ENCODE measurements around the gene R3HDM1.
"Not testable (repeated sequence)": the region's sequence is repeated elsewhere in the genome, so short reads cannot be mapped to it uniquely, and the experiment has no call there.

The R3HDM1 gene

GRCh38 chr2:135641156-135642068, 110.1 kb downstream of the R3HDM1 start:
- no peak for DNase-seq (ENCODE audit: low read depth)

GRCh38 chr2:135647836-135648579, 116.7 kb downstream of the R3HDM1 start:
- DNase-seq (ENCODE audit: low read depth): peak; percentile 34

GRCh38 chr2:135650721-135651120, 119.4 kb downstream of the R3HDM1 start:
- DNase-seq (ENCODE audit: low read depth): no peak

DNA sequence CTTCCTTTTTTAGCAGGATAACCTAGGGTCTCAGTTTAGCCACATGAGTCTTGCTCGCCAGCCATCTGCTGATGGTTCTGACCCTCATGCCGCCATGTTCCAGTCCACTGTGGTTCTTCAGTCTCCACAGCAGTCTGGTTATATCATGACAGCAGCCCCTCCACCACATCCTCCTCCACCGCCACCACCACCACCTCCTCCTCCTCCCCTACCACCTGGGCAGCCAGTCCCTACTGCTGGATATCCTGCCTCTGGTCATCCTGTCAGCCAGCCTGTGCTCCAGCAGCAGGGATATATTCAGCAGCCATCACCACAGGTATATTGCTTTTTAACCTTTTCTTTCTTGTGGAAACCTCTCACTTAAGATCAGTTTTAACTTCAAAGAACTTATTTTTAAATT, 120.4 kb downstream of the R3HDM1 start:
- DNase-seq (ENCODE audit: low read depth): no peak

DNA sequence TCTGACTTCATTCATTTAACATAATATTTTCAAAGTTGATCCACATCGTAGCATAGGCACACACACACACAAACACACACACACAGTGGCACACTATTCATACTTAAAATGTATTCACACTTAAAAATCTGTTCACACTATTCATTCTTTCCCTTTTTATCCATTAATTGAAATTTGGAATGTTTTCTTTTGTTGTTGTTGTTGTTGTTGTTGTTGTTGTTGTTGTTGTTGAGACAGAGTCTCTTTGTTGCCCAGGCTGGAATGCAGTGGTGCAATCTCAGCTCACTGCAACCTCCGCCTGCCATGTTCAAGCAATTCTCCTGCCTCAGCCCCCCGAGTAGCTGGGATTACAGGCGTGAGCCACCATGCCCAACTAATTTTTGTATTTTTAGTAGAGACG, 123.0 kb downstream of the R3HDM1 start:
- DNase-seq (ENCODE audit: low read depth): not testable (repeated sequence)

- DNase-seq (ENCODE audit: low read depth): no peak
Measured at GRCh38 chr2:135657806-135658582, 126.7 kb downstream of the R3HDM1 start.

GRCh38 chr2:135662088-135662487, 130.8 kb downstream of the R3HDM1 start:
- DNase-seq (ENCODE audit: low read depth): peak; percentile 88

- DNase-seq (ENCODE audit: low read depth): peak; percentile 24
Measured at GRCh38 chr2:135663148-135663700, 131.9 kb downstream of the R3HDM1 start.

DNA sequence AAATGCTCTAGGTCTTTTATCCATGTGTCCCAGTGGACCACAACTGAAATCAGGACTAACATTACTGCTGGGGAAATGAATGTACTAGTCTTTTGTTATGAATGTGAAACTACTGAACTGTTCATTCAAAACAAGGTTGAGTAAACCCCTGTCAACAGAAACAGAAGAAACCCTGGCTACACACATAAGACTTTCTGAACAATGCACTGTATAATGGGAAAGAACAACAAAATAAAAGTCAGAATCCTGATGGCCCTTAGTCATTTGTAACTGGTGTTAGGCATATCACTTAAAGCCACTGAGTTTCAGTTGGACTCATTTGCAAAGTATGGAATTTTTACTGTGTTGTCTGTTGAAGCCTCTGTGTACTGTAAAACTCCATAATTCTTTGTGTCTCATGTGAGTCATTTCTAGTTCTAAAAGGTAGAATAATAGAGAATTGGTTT, 133.4 kb downstream of the R3HDM1 start:
- DNase-seq (ENCODE audit: low read depth): peak; percentile 48

DNA sequence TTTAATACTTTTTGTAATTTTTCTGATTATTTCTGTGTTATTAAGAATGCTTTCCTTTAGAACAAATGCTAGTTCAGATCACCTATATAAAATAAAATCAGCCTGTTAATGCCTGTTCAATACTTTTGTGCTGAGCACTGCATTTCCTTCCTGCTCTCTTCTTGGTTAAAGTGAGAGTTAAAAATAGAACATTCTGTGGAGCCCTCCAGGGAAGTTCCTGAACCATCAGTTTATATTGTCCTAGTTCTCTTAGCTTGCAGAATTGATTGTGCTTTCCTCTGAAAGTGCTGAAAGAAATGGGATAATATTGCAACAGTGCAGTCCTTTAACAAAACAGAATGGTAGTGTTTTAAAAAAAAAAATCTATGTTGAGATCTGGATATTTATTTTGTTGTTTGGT, 135.8 kb downstream of the R3HDM1 start:
- peak; percentile 28 for DNase-seq (ENCODE audit: low read depth)

DNA sequence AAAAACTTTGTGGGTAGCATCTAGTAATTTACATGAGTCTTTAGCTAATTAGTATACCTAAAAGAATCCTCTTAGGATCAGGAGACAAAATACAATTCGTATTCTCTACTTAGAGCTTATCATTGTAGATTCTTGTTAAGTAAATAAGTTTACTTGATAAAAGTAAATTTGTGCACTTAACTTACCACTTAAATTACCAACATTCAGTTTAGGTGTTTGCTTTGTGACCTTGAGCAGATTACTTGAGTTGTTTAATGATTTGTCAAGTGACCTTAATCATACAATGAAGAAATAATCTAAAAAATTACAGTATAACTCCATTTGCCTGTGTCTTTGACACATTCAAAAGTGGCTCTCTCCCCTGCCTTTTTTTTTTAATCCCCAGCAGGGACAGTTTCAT, 143.2 kb downstream of the R3HDM1 start:
- no peak for DNase-seq (ENCODE audit: low read depth)

DNA sequence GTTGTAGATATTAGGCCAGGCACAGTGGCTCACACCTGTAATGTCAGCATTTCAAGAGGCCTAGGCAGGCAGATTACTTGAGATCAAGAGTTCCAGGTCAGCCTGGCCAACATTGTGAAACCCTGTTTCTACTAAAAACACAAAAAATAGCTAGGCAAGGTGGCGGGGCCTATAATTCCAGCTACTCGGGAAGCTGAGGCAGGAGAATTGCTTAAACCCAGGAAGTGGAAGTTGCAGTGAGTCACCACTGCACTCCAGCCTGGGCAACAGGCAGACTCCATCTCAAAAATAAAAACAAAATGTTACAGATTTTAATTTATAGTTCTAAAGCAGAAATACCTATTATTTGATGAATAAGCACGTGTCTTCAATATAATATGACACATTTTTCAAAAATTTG, 144.7 kb downstream of the R3HDM1 start:
- DNase-seq (ENCODE audit: low read depth): peak; percentile 65

DNA sequence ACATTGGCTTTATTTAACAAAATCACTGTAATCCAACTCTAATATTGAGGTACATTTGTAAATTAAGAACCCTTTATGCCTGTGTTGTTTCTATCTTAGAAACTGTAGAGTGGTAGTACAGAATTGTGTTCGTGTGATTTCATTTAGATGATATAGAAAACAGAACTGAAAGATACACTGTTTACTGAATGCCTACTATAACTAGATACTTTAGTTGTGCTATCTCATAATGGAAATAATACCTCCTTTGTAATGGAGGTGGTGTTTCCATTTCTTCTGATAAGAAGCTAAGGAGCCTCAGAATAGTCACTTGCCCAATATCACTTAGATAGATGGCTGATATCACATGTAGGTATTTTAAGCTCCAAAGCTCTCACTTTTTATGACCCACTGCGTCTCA, 147.8 kb downstream of the R3HDM1 start:
- DNase-seq (ENCODE audit: low read depth): no peak

DNA sequence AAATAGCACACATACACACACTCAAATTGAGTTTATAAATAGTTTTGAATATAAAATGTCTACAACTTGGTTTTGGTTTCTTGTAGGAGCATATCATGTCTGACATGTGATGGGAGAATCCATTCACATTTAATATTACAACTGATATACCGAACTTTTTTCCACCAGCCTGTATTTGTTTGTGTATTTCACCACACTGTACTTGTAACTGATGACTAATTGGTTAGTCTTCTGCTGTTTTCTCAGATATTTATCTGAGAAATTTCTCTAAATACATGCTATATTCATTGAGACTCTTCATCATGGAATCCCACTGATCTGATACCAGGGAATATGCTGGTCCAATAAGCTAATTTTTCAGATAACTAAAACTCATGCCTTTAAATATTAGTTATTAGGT, 154.1 kb downstream of the R3HDM1 start:
- DNase-seq (ENCODE audit: low read depth): peak; percentile 88

GRCh38 chr2:135688978-135689377, 157.7 kb downstream of the R3HDM1 start:
- no peak for DNase-seq (ENCODE audit: low read depth)

DNA sequence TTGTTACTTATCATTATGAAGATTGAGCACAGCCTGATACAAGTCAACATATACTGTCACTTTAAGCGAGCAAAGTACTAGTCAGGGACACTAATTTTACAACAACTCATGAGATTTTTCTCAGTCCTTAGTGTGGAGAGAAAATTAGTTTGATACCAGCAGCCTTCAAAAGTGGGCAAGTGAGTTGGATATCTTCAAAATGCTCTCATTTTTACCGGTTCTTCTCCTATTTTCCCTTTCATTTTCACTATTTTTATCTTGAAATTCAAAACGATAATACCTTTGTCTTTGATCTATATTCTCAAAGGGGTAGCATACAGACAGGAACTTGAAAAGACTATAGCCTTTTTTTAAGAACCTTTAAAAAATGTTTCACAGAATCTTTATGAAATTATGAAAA, 158.4 kb downstream of the R3HDM1 start:
- no peak for DNase-seq (ENCODE audit: low read depth)

GRCh38 chr2:135694711-135695110, 163.4 kb downstream of the R3HDM1 start:
- DNase-seq (ENCODE audit: low read depth): peak; percentile 62

DNA sequence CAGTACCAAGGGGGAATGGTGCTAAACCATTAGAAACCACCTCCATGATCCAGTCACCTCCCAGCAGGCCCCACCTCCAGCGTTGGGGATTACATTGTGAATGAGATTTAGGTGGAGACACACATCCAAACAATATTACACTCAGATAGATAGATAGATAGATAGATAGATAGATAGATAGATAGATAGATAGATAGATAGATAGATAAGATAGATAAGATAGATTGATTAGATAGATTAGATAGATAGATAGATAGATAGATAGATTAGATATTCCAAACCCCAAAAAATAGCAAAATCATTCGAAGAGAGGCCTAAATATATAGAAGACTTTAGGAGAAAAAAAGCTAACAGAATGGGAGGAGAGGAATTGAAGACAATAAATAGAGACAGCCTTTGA, 167.6 kb downstream of the R3HDM1 start:
- DNase-seq (ENCODE audit: low read depth): no peak

DNA sequence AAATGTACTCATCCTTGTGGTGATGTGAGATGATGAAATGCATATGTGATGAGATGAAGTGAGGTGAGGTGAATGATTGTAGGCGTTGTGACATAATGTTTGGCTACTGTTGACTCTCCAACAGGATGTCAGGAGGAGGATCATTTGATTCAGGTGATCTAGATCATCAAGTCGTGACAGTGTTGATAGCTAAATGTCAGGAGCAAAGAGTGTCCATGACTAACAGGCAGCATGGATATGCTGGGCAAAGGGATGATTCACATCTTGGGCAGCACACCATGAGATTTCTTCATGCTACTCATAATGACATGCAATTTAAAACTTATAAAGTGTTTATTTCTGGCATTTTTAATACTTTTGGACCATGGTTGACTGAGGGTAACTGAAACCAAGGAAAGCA, 170.2 kb downstream of the R3HDM1 start:
- peak; percentile 72 for DNase-seq (ENCODE audit: low read depth)

- no peak for DNase-seq (ENCODE audit: low read depth)
Measured at GRCh38 chr2:135703300-135703699, 172.0 kb downstream of the R3HDM1 start.

DNA sequence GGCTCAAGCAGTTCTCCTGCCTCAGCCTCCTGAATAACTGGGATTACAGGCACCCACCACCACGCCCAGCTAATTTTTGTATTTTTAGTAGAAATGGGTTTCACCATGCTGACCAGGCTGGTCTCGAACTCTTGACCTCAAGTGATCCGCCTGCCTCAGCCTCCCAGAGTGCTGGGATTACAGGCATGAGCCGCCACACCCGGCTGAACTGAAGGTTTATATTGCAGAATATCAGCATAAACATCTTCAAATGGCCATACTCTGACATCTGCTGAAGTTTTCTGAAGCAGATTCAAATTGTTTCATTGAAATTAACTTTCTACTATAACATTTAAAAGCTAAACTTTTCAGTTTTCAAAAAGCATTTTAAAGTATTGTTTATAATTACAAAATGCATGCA, 172.8 kb downstream of the R3HDM1 start:
- DNase-seq (ENCODE audit: low read depth): not testable (repeated sequence)

- DNase-seq (ENCODE audit: low read depth): no peak
Measured at GRCh38 chr2:135708159-135708558, 176.9 kb downstream of the R3HDM1 start.
